Measurements from ENCODE around the gene CDKL4.
"Not testable (repeated sequence)": the region's sequence is repeated elsewhere in the genome, so short reads cannot be mapped to it uniquely, and the experiment has no call there.

CDKL4 gene

DNA sequence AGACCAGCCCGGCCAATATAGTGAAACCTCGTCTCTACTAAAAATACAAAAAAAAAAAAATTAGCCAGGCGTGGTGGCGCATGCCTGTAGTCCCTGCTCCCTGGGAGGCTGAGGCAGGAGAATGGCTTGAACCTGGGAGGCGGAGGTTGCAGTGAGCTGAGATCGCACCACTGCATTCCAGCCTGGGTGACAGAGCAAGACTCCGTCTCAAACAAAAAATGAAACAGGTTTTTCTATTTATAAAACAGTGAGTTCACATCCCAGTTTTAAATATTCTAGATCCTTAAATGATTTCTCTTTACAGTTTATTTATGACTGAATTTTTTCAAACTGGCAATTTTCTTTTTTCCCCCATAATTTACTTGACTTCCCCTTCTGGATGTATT, 102.8 kb downstream of the CDKL4 start:
- DNase-seq, result not testable (repeated sequence)

DNA sequence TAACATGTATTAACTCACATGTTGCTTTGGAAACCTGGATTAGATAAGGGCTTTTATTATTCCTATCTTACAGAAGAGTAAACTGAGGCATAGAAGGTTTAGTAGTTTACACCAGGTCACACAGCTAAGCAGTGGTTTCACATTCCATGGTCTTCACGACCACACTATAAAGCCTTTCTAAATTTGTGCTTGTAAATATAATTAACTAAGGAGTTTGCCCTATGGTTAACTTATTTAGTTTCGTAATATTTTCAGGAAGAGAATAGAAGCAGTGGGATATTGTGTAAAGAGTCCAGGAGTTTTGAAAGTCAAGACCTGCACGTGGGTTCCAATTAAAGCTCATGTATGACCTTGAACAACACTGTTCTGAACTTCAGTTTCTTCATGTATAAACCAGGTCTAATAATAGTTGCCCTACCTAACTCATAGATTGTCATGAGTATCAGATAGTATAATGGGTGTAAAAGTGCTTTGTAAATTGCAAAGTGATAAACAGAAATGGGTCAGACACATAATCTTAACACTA, 103.4 kb downstream of the CDKL4 start:
- DNase-seq, result no peak

DNA sequence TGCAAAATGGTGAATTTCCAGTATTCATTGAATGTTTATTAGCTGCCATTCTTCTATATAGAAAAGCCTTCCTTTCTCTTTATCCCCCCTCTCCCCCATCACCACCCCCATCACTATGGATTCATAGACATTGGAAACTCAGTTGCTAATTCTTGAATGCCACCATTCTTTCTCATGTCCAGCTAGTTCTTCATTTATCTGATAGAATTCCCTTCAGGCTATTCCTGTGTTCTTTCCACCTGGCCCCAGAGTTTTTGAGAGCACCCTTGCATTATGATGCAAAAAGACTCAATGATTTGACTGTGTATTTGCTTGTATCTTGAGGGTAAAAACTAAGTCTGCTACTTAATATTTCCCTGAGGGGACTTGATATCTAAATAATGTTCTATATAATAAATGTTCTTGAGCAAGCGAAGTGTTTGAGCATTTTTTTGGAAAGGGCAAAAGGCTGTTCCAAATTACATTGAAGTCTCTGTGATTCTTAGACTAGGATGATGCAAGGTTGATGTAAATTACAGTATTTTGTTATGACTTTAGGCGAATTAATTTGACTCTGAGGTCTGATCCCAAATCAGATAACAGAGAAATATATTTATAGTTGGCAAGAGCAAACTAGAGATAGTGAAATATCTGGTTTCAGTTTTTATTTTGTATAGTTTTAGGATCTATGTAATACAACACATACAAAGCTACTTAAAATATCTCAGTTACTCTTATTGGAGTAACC, 104.1 kb downstream of the CDKL4 start:
- no peak for DNase-seq

DNA sequence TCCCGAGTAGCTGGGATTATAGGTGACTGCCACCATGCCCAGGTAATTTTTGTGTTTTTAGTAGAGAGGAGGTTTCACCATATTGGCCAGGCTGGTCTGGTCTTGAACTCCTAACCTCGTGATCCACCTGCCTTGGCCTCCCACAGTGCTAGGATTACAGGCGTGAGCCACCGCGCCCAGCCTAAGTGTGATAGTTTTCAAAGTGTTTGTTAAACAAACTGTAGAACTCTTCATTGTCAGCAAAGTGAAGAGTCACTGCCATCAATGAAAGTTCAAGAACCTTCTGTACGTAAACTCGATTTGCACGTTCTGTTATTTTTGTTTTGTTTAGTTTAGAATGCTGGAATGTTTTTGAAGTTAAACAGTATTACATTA, 104.9 kb downstream of the CDKL4 start:
- no peak for DNase-seq

DNA sequence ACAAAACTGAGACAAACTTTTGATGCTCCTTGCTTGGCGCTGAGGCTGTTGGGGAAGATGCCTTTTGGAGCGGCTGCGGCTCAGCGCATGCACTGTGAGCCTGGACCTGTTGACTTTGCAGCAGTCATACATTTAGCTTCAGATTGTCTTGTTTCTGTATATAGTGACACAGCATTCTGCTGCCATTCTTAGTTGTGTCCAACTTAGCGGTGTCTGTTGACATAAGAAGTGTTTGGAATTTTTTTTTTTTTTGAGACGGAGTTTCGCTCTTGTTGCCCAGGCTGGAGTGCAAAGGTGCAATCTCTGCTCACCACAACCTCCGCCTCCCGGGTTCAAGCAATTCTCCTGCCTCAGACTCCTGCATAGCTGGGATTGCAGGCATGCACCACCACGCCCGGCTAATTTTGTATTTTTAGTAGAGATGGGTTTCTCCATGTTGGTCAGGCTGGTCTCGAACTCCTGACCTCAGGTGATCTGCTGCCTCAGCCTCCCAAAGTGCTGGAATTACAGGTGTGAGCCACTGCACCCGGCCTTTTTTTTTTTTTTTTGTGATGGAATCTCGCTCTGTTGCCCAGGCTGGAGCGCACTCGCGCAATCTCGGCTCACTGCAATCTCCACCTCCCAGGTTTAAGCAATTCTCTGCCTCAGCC, 105.5 kb downstream of the CDKL4 start:
- DNase-seq, result not testable (repeated sequence)

DNA sequence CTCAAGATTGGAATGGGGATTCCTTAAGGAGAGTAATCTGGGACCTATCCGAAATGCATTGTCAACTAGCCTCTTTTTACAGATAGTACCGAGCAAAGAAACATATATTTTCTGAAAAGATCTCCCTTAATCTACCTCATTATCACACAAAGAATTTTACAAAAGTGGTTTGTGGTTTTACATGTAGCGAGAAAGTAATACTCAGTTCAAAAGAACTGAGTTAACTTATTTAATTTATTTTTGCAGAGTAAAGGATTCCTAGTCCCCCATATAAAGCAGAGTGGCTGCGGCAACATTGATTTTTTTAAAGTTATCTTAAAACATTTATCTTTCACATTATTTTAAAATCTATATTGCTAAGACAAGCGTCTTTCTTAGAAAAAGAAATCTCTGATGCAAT, 107.0 kb downstream of the CDKL4 start:
- no peak for DNase-seq

DNA sequence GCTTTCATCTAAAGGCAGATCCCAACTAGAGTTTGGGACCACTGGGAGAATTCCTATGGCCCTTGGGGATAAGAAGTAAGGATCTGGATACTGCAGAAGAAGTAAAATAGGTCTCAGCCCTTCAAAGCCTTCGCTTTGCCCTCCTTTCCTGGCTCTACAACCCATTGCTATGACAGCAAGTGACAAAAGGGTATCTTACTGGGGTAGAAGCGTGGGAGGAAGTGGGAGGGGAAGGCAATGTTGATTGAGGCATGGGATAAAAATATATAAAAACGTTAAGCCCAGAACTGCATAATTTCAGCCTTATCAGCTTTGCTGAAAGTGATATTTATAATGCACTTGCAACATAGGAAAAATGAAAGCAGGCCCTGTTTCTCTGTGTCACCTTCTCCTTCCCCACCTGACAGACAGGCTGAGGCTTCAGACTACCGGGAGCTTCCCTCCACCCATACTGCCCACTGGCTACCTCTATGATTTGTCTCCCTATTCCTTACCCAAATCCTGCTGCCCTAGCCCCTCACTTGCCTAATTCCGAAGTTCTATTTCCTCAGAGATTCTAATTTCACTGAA, 108.0 kb downstream of the CDKL4 start:
- no peak for DNase-seq

DNA sequence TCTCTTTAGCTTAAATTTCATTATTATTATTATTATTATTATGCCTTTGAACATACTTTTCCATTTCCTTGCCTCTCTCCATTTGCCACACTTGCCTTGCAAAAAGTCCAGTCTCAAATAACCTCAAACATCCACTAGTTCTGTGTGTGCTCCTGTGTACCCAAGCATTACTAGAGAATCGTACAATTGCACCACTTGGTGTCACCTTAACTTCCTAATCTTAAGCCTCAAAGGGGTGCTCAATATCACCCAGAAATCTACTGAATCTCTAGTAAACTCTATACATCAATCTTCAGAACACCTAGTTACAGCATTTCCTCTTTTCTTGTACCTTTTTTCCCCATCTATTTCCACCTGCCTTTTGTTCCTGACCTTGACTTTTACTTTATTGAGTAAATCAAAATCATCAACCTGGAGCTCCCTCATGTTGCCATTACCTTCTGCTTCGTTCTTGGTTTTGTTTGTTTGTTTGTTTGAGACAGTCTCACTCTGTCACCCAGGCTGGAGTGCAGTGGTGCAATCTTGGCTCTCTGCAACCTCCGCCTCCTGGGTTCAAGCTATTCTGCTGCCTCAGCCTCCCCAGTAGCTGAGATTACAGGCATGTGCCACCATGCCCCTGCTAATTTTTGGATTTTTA, 110.4 kb downstream of the CDKL4 start:
- no peak for DNase-seq

DNA sequence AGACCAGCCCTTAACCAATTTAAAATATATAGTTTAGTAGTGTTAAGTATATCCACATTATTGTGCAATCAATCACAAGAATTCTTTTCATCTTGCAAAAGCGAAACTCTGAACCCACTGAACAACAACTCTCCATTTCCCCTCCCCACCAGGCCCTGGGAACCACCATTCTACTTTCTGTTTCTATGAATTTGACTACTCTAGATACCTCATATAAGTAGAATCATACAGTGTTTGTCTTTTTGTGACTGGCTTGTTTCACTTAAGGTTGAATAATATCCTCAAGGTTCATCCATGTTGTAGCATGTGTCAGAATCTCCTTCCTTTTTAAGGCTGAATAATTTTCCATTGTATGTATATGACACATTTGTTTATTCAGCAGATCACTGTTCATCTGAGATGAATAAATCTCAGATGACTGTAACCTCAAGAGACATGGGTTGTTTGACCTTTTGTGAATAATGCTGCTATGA, 114.8 kb downstream of the CDKL4 start:
- DNase-seq, result no peak

DNA sequence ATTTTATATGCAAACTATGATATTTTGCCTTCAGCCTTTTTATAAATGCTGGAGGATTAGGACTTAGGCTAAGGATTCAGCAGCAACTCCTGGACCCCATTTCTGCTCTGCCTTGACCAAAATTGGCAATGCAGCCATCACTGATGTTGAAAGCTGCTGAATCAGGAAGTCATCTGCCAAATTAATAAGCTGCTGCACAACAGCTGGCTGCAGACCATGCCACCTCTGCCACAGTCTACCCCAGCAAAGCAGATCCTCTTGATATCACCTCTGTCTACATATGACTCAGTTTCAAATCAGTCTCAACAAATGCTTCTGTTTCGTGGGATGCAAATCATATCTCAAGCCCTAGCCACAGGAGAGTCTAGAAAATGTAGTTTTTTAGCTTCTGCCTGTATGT, 115.8 kb downstream of the CDKL4 start:
- DNase-seq, result no peak

All from NCI-H2029 treated with DMSO at 0.1 percent for 48 hours (cell line).